K562 (cell line): ENCODE data around the gene PCDHA7. TPM values are rescaled to one million over a fixed set of nuclear protein-coding genes. Genes with fewer than 3 reads are reported as not detected.

Source experiments
- ATAC-seq: fragments of 200-7000 bp; cut with Tn5 transposase; 3 replicates; pipeline ENCODE4 v1.9.1; 2020; ENCODE audit warnings: moderate library complexity
- BruUV-seq: library from RNA; stranded (reverse); fragments of 400-500 nt; replicated peaks from 2 replicates; lab custom pipeline; 2021; lab: Mats Ljungman, UMichigan
- CTCF ChIA-PET: fragments of 300-600 bp; formaldehyde crosslinking; extraction: SDS; loops from one replicate; lab custom pipeline; 2021; ENCODE audit warnings: low intra/inter-chr PET ratio; lab: Yijun Ruan, JAX
- POLR2A ChIA-PET: fragments of 300-600, 350-650 bp; sonication (Branson Sonifier 250); formaldehyde crosslinking; extraction: SDS; loops from one replicate; lab custom pipeline; 2021; ENCODE audit warnings: antibody characterized with exemption, inconsistent platforms; lab: Yijun Ruan, JAX
- DNase-seq, 4 experiments: peaks; one replicate each; pipeline versions ENCODE4 v3.0.0 to v3.0.0-alpha.2; 2011 to 2018; ENCODE audit warnings: low spot score in 3 of 4, mixed read lengths in 3 of 4; ENCODE audit errors: extremely low read depth in 1 of 4
- FAIRE-seq: peaks from 2 replicates; lab custom pipeline; 2011; peaks lifted over from hg19 to GRCh38; lab: Jason Lieb, UNC
- H2AFZ ChIP-seq: 2 replicates; pipeline ENCODE4 v1.6.0; 2011; ENCODE audit warnings: low read depth, low read length, control low read depth, inconsistent platforms
- H3K27ac ChIP-seq: fragments of 200-600 bp; 3 replicates; pipeline ENCODE4 v1.8.0; 2011; ENCODE audit warnings: low read depth, mild to moderate bottlenecking, control low read depth, inconsistent platforms, low read length, moderate library complexity, mixed read lengths; ENCODE audit errors: extremely low read depth
- H3K27me3 ChIP-seq, 2 experiments: fragments of 300-600 bp in 1 of 2; 2 replicates in 1 of 2; 3 replicates in 1 of 2; pipeline versions ENCODE4 v1.6.0 to v1.8.0; 2011; ENCODE audit warnings: inconsistent platforms in 2 of 2, low read length in 2 of 2, mild to moderate bottlenecking in 1 of 2, mixed read lengths in 1 of 2, moderate library complexity in 1 of 2; ENCODE audit not compliant: control insufficient read depth in 2 of 2, insufficient read depth in 2 of 2
- H3K36me3 ChIP-seq: fragments of 300-600 bp; 3 replicates; pipeline ENCODE4 v1.8.0; 2011; ENCODE audit warnings: mild to moderate bottlenecking, low read length, inconsistent platforms; ENCODE audit not compliant: control insufficient read depth, insufficient read depth
- H3K4me1 ChIP-seq, 2 experiments: fragments of 200-600 bp in 1 of 2; replicated peaks in 1 of 2; 2 replicates in 1 of 2; 3 replicates in 1 of 2; pipeline versions ENCODE4 v1.5.1 to v1.8.0; 2011; ENCODE audit warnings: inconsistent platforms in 2 of 2, low read length in 2 of 2, mild to moderate bottlenecking in 1 of 2, mixed read lengths in 1 of 2, moderate library complexity in 1 of 2; ENCODE audit not compliant: control insufficient read depth in 2 of 2, insufficient read depth in 2 of 2
- H3K4me2 ChIP-seq: 2 replicates; pipeline ENCODE4 v1.6.1; 2011; ENCODE audit warnings: low read length, control low read depth, inconsistent platforms, mixed read lengths; ENCODE audit not compliant: insufficient read depth
- H3K4me3 ChIP-seq: fragments of 200-600 bp; sonication (generic), shearing (Covaris generic); 2 replicates; pipeline ENCODE4 v1.5.1; 2016; ENCODE audit warnings: control low read depth, inconsistent platforms
- H3K79me2 ChIP-seq: fragments of 200-600 bp; 3 replicates; pipeline ENCODE4 v1.8.0; 2011; ENCODE audit warnings: low read length, inconsistent platforms; ENCODE audit not compliant: control insufficient read depth, insufficient read depth
- H3K9ac ChIP-seq, 2 experiments: 2 replicates each; pipeline versions ENCODE4 v1.6.0 to v1.6.1; 2011; ENCODE audit warnings: low read depth in 2 of 2, low read length in 2 of 2, control low read depth in 1 of 2, inconsistent platforms in 1 of 2, mild to moderate bottlenecking in 1 of 2, mixed read lengths in 1 of 2; ENCODE audit not compliant: insufficient read depth in 1 of 2
- H3K9me1 ChIP-seq: one replicate; pipeline ENCODE4 v1.6.0; 2011; ENCODE audit warnings: inconsistent platforms, mild to moderate bottlenecking, low read length, moderate library complexity; ENCODE audit not compliant: control insufficient read depth, insufficient read depth
- H3K9me3 ChIP-seq: replicated peaks from 2 replicates; pipeline ENCODE4 v1.5.1; 2011; ENCODE audit warnings: low read depth, low read length, inconsistent platforms; ENCODE audit not compliant: control insufficient read depth, insufficient read depth
- H4K20me1 ChIP-seq: replicated peaks from 2 replicates; pipeline ENCODE4 v1.6.1; 2011; ENCODE audit warnings: low read length, inconsistent platforms, mixed read lengths; ENCODE audit not compliant: control insufficient read depth, insufficient read depth
- DACH1 ChIP-seq: fragments of 450-650 bp; IDR thresholded peaks from 2 replicates; pipeline ENCODE4 v1.6.1; 2018; ENCODE audit not compliant: partially characterized antibody
- FUS ChIP-seq: fragments of 200-400 bp; formaldehyde crosslinking; optimal IDR thresholded peaks from 2 replicates; pipeline ENCODE3; 2017; ENCODE audit warnings: low read depth, low read length
- RFX5 ChIP-seq: IDR thresholded peaks from 2 replicates; pipeline ENCODE4 v1.6.1; 2011; ENCODE audit warnings: low read depth, mild to moderate bottlenecking, improper control_type of control experiment, low read length
- SNRNP70 ChIP-seq: fragments of 200-400 bp; formaldehyde crosslinking; optimal IDR thresholded peaks from 2 replicates; pipeline ENCODE3; 2017; ENCODE audit warnings: low read depth, low read length
- TAF7 ChIP-seq: fragments of 450-650 bp; IDR thresholded peaks from 2 replicates; pipeline ENCODE4 v1.6.1; 2016; ENCODE audit warnings: missing genetic modification characterization, missing compliant biosample characterization
- TOE1 ChIP-seq, 2 experiments: fragments of 450-650 bp in 1 of 2; sonication (generic) in 1 of 2; formaldehyde crosslinking in 1 of 2; IDR thresholded peaks; 2 replicates each; pipeline versions ENCODE4 v1.7.1 to v1.8.0; 2016 to 2022; ENCODE audit warnings: borderline replicate concordance in 2 of 2, mild to moderate bottlenecking in 2 of 2, antibody characterized with exemption in 1 of 2, inconsistent platforms in 1 of 2, low read depth in 1 of 2, missing genetic modification reagents in 1 of 2, moderate library complexity in 1 of 2
- ZNF197 ChIP-seq: fragments of 200-800 bp; sonication (Bioruptor generic); IDR thresholded peaks from 2 replicates; pipeline ENCODE4 v1.6.1; 2016; ENCODE audit warnings: low read depth, missing genetic modification characterization, missing compliant biosample characterization
- ZNF23 ChIP-seq: fragments of 250-450 bp; sonication (Bioruptor Pico); IDR thresholded peaks from 2 replicates; pipeline ENCODE4 v1.4.0; 2020; ENCODE audit warnings: mild to moderate bottlenecking
- ZNF282 ChIP-seq: sonication (generic); formaldehyde crosslinking; IDR thresholded peaks from 2 replicates; pipeline ENCODE4 v1.8.1; 2023; ENCODE audit warnings: missing genetic modification reagents
- WGBS: fragments of 100-300 bp; shearing (Covaris generic); methylation state at CpG from one replicate; pipeline ENCODE4 v1.1.6; 2016; ENCODE audit warnings: low coverage, mixed read lengths; ENCODE audit not compliant: insufficient coverage; ENCODE audit errors: missing lambda C conversion rate; 5-methylcytosine and 5-hydroxymethylcytosine counted together
- in situ Hi-C: fragments of 300-500 bp; cut with MboI; formaldehyde crosslinking; loops from 4 replicates; pipeline ENCODE4 v1.15.0; 2018; ENCODE audit warnings: inconsistent platforms, mixed read lengths
- intact Hi-C: fragments of 100-400 bp; cut with micrococcal nuclease; formaldehyde crosslinking; loops from 2 replicates; pipeline ENCODE4 v1.14.2; 2022
- polyA plus RNA-seq, 8 experiments: library from polyadenylated mRNA; depleted of rRNA in 4 of 8; stranded (reverse) in 5 of 8; unstranded in 3 of 8; fragments of >200 nt; fragmentation: Nextera tagmentation in 2 of 8; fragmentation: Illumina TruSeq in 1 of 8; extraction: Ambion mirVana in 2 of 8; extraction: Trizol in 1 of 8; gene quantifications; 2 replicates each; pipeline versions ENCODE4 v1.2.1 to v1.2.3, GENCODE V29; 2011 to 2014; ENCODE audit warnings: inconsistent platforms in 1 of 8, missing spikeins in 1 of 8
- total RNA-seq, 7 experiments: library from RNA; depleted of rRNA in 6 of 7; stranded (reverse); fragments of >200 nt in 6 of 7; fragmentation: Illumina TruSeq in 2 of 7; extraction: Trizol in 2 of 7; gene quantifications; 2 replicates each; pipeline versions ENCODE4 v1.2.1 to v1.2.3, GENCODE V29; 2011 to 2021; ENCODE audit warnings: low replicate concordance in 1 of 7
- TF ChIP-seq, protein P1 (sequence below): sonication (generic); formaldehyde crosslinking; IDR thresholded peaks from 2 replicates; pipeline ENCODE4 v1.5.0; 2020; ENCODE audit warnings: missing genetic modification reagents
- TF ChIP-seq, protein P2 (sequence below): sonication (generic); formaldehyde crosslinking; IDR thresholded peaks from 2 replicates; pipeline ENCODE4 v1.8.0; 2023; ENCODE audit warnings: mild to moderate bottlenecking, missing genetic modification reagents
- TF ChIP-seq, protein P3 (sequence below): fragments of 450-650 bp; IDR thresholded peaks from 2 replicates; pipeline ENCODE4 v1.6.1; 2017; ENCODE audit warnings: mild to moderate bottlenecking, moderate library complexity
- TF ChIP-seq, protein P4 (sequence below): fragments of 250-450 bp; sonication (Bioruptor Pico); IDR thresholded peaks from 2 replicates; pipeline ENCODE4 v1.8.0; 2021; ENCODE audit warnings: moderate library complexity, mild to moderate bottlenecking, inconsistent platforms

Gene PCDHA7
- total and polyA plus RNA-seq, 9 of the 15 experiments (the other 6 are each of a cell fraction or from before 2014, with no cell fraction given): not detected

DNA sequence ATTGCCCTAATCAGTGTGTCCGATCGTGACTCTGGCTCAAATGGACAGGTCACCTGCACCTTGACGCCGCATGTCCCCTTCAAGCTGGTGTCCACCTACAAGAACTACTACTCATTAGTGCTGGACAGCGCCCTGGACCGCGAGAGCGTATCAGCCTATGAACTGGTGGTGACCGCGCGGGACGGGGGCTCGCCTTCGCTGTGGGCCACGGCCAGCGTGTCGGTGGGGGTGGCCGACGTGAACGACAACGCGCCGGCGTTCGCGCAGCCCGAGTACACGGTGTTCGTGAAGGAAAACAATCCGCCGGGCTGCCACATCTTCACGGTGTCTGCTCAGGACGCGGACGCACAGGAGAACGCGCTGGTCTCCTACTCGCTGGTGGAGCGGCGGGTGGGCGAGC lies 49.3 kb downstream of the PCDHA7 start:
- TF ChIP-seq, protein P1, sequence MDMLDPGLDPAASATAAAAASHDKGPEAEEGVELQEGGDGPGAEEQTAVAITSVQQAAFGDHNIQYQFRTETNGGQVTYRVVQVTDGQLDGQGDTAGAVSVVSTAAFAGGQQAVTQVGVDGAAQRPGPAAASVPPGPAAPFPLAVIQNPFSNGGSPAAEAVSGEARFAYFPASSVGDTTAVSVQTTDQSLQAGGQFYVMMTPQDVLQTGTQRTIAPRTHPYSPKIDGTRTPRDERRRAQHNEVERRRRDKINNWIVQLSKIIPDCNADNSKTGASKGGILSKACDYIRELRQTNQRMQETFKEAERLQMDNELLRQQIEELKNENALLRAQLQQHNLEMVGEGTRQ: no peak
- TF ChIP-seq DACH1: no peak
- no peak for TF ChIP-seq FUS
- TF ChIP-seq, protein P2, sequence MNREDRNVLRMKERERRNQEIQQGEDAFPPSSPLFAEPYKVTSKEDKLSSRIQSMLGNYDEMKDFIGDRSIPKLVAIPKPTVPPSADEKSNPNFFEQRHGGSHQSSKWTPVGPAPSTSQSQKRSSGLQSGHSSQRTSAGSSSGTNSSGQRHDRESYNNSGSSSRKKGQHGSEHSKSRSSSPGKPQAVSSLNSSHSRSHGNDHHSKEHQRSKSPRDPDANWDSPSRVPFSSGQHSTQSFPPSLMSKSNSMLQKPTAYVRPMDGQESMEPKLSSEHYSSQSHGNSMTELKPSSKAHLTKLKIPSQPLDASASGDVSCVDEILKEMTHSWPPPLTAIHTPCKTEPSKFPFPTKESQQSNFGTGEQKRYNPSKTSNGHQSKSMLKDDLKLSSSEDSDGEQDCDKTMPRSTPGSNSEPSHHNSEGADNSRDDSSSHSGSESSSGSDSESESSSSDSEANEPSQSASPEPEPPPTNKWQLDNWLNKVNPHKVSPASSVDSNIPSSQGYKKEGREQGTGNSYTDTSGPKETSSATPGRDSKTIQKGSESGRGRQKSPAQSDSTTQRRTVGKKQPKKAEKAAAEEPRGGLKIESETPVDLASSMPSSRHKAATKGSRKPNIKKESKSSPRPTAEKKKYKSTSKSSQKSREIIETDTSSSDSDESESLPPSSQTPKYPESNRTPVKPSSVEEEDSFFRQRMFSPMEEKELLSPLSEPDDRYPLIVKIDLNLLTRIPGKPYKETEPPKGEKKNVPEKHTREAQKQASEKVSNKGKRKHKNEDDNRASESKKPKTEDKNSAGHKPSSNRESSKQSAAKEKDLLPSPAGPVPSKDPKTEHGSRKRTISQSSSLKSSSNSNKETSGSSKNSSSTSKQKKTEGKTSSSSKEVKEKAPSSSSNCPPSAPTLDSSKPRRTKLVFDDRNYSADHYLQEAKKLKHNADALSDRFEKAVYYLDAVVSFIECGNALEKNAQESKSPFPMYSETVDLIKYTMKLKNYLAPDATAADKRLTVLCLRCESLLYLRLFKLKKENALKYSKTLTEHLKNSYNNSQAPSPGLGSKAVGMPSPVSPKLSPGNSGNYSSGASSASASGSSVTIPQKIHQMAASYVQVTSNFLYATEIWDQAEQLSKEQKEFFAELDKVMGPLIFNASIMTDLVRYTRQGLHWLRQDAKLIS: no peak
- no peak for TF ChIP-seq TOE1 (IDR thresholded peaks at IDR 0.05; ENCODE audit: borderline replicate concordance)
- no peak for TF ChIP-seq TOE1 (CRISPR knock-in tag; IDR thresholded peaks at IDR 0.05; ENCODE audit: borderline replicate concordance, low read depth)
- TF ChIP-seq ZNF197 (CRISPR knock-in tag): no peak
- no peak for TF ChIP-seq ZNF282 (CRISPR knock-in tag)
- TF ChIP-seq, protein P3, sequence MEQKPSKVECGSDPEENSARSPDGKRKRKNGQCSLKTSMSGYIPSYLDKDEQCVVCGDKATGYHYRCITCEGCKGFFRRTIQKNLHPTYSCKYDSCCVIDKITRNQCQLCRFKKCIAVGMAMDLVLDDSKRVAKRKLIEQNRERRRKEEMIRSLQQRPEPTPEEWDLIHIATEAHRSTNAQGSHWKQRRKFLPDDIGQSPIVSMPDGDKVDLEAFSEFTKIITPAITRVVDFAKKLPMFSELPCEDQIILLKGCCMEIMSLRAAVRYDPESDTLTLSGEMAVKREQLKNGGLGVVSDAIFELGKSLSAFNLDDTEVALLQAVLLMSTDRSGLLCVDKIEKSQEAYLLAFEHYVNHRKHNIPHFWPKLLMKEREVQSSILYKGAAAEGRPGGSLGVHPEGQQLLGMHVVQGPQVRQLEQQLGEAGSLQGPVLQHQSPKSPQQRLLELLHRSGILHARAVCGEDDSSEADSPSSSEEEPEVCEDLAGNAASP: no peak
- no peak for TF ChIP-seq TAF7 (tag)
- TF ChIP-seq, protein P4, sequence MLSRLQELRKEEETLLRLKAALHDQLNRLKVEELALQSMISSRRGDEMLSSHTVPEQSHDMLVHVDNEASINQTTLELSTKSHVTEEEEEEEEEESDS (CRISPR knock-in tag): no peak
- TF ChIP-seq ZNF23: no peak
- no peak for TF ChIP-seq RFX5
- TF ChIP-seq SNRNP70: no peak
- TF ChIP-seq, all 486 proteins: peak for 0
- H3K9me1 ChIP-seq: no peaks in the 10 kb centered on the region
- no peak overlapping the region for H3K4me3 ChIP-seq
- in situ Hi-C loops: no loop called here
- H3K4me1 ChIP-seq: no peaks in the 10 kb centered on the region; a peak in 1 of 5 replicates
- no peaks in the 10 kb centered on the region for H3K79me2 ChIP-seq
- intact Hi-C loops: no loop called here
- no peak overlapping the region for H3K9ac ChIP-seq
- no peaks in the 10 kb centered on the region for H3K27me3 ChIP-seq
- no TSS peak for BruUV-seq
- ChIA-PET CTCF (no interaction called here), POLR2A (no interaction called here)
- no peak overlapping the region for H3K4me2 ChIP-seq
- no peak for ATAC-seq
- FAIRE-seq: no peak
- DNase-seq: no peak
- H2AFZ ChIP-seq: no peak overlapping the region
- no peak overlapping the region for H3K27ac ChIP-seq
- H4K20me1 ChIP-seq: no peaks in the 10 kb centered on the region
- WGBS: 31% methylated on average over 31 of the region's 41 CpGs
- H3K9me3 ChIP-seq: 0 out of 2 replicates have a peak, but pooled peaks cover 2% of the 10 kb centered on the region
- H3K36me3 ChIP-seq: no peaks in the 10 kb centered on the region
